IMR-90 (cell line): ENCODE results near the gene TM9SF4. TPM values are rescaled to one million over a fixed set of nuclear protein-coding genes. Genes with fewer than 3 reads are reported as not detected.

ENCODE experiments used
- ATAC-seq: fragments of 200-7000 bp; cut with Tn5 transposase; 2 replicates; pipeline ENCODE4 v1.9.1; 2020; ENCODE audit warnings: low read depth, mild to moderate bottlenecking, moderate library complexity
- BruUV-seq: library from RNA; stranded (reverse); fragments of 400-500 nt; replicated peaks from 2 replicates; lab custom pipeline; 2021; lab: Mats Ljungman, UMichigan
- CTCF ChIA-PET: fragments of 300-600 bp; formaldehyde crosslinking; extraction: SDS; loops from one replicate; lab custom pipeline; 2021; ENCODE audit warnings: antibody characterized with exemption; lab: Yijun Ruan, JAX
- POLR2A ChIA-PET: fragments of 300-600 bp; sonication (Branson Sonifier 250); formaldehyde crosslinking; loops from one replicate; lab custom pipeline; 2022; ENCODE audit warnings: antibody characterized with exemption; ENCODE audit not compliant: unreplicated experiment; lab: Charles Lee
- DNase-seq: peaks from one replicate; pipeline ENCODE4 v3.0.0; 2013
- H2AFZ ChIP-seq: replicated peaks from 2 replicates; pipeline ENCODE3; 2013; ENCODE audit warnings: low read length, mild to moderate bottlenecking; ENCODE audit not compliant: poor library complexity
- H2AK5ac ChIP-seq: 2 replicates; pipeline ENCODE4 v1.6.1; 2013; ENCODE audit warnings: low read depth, low read length, inconsistent platforms
- H2AK9ac ChIP-seq: replicated peaks from 2 replicates; pipeline ENCODE3; 2013; ENCODE audit warnings: mild to moderate bottlenecking, low read depth, low read length, moderate library complexity; ENCODE audit not compliant: poor library complexity
- H2BK120ac ChIP-seq: 2 replicates; pipeline ENCODE4 v1.6.1; 2013; ENCODE audit warnings: low read depth, low read length, inconsistent platforms
- H2BK15ac ChIP-seq: 3 replicates; pipeline ENCODE4 v1.6.1; 2013; ENCODE audit warnings: low read depth, low read length, inconsistent platforms
- H2BK20ac ChIP-seq: 2 replicates; pipeline ENCODE4 v1.6.1; 2013; ENCODE audit warnings: low read depth, mild to moderate bottlenecking, inconsistent platforms, low read length, moderate library complexity
- H2BK5ac ChIP-seq: 2 replicates; pipeline ENCODE4 v1.6.1; 2013; ENCODE audit warnings: mild to moderate bottlenecking, low read depth, low read length, inconsistent platforms; ENCODE audit not compliant: poor library complexity, severe bottlenecking
- H3K14ac ChIP-seq: replicated peaks from 2 replicates; pipeline ENCODE4 v1.6.1; 2013; ENCODE audit warnings: low read depth, low read length, inconsistent platforms
- H3K18ac ChIP-seq: 2 replicates; pipeline ENCODE4 v1.6.1; 2013; ENCODE audit warnings: low read depth, low read length, control low read depth
- H3K23ac ChIP-seq: 2 replicates; pipeline ENCODE4 v1.6.1; 2013; ENCODE audit warnings: low read depth, low read length, inconsistent platforms
- H3K27ac ChIP-seq: 2 replicates; pipeline ENCODE4 v1.5.1; 2013; ENCODE audit warnings: mild to moderate bottlenecking, control low read depth, low read length; ENCODE audit not compliant: insufficient read depth
- H3K27me3 ChIP-seq: 2 replicates; pipeline ENCODE4 v1.6.1; 2013; ENCODE audit warnings: low read length; ENCODE audit not compliant: control insufficient read depth, insufficient read depth
- H3K36me3 ChIP-seq: 2 replicates; pipeline ENCODE4 v1.6.1; 2013; ENCODE audit warnings: low read length, mixed read lengths; ENCODE audit not compliant: control insufficient read depth, insufficient read depth
- H3K4ac ChIP-seq: 2 replicates; pipeline ENCODE4 v1.6.1; 2013; ENCODE audit warnings: low read depth, low read length, inconsistent platforms
- H3K4me1 ChIP-seq: 2 replicates; pipeline ENCODE4 v1.6.1; 2013; ENCODE audit warnings: low read length, mixed read lengths; ENCODE audit not compliant: control insufficient read depth, insufficient read depth
- H3K4me2 ChIP-seq: 2 replicates; pipeline ENCODE4 v1.6.1; 2013; ENCODE audit warnings: low read depth, mild to moderate bottlenecking, control low read depth, low read length, moderate library complexity
- H3K4me3 ChIP-seq: 2 replicates; pipeline ENCODE4 v1.5.1; 2013; ENCODE audit warnings: low read depth, mild to moderate bottlenecking, control low read depth, low read length, moderate library complexity; ENCODE audit not compliant: insufficient read depth
- H3K56ac ChIP-seq: 2 replicates; pipeline ENCODE4 v1.6.1; 2013; ENCODE audit warnings: low read length, inconsistent platforms; ENCODE audit not compliant: insufficient read depth; ENCODE audit errors: extremely low read depth
- H3K79me1 ChIP-seq, 2 experiments: 2 replicates each; pipeline ENCODE4 v1.6.1; 2013; ENCODE audit warnings: low read length in 2 of 2, inconsistent platforms in 1 of 2, low read depth in 1 of 2
- H3K9ac ChIP-seq: 2 replicates; pipeline ENCODE4 v1.6.1; 2013; ENCODE audit warnings: low read depth, low read length, control low read depth
- H3K9me1 ChIP-seq: 2 replicates; pipeline ENCODE4 v1.6.1; 2013; ENCODE audit warnings: low read length, inconsistent platforms; ENCODE audit not compliant: insufficient read depth
- H3K9me3 ChIP-seq: 2 replicates; pipeline ENCODE4 v1.6.1; 2013; ENCODE audit warnings: low read length; ENCODE audit not compliant: control insufficient read depth, insufficient read depth
- H4K20me1 ChIP-seq: 2 replicates; pipeline ENCODE4 v1.6.1; 2013; ENCODE audit warnings: low read length, inconsistent platforms; ENCODE audit not compliant: insufficient read depth
- H4K5ac ChIP-seq: 2 replicates; pipeline ENCODE4 v1.6.1; 2013; ENCODE audit warnings: mild to moderate bottlenecking, low read depth, low read length, control low read depth
- H4K8ac ChIP-seq, 2 experiments: 2 replicates each; pipeline ENCODE4 v1.6.1; 2013; ENCODE audit warnings: low read depth in 2 of 2, low read length in 2 of 2, control low read depth in 1 of 2, inconsistent platforms in 1 of 2
- H4K91ac ChIP-seq: 2 replicates; pipeline ENCODE4 v1.6.1; 2013; ENCODE audit warnings: low read depth, low read length, inconsistent platforms; ENCODE audit not compliant: insufficient read depth
- CTCF ChIP-seq: conservative IDR thresholded peaks from 2 replicates; pipeline ENCODE4 v1.5.1; 2012; ENCODE audit warnings: mild to moderate bottlenecking, low read depth, low read length, improper control_type of control experiment
- FOS ChIP-seq: fragments of 150-350 bp; IDR thresholded peaks from 2 replicates; pipeline ENCODE4 v1.6.1; 2016; ENCODE audit warnings: low read depth, low read length
- MAFK ChIP-seq: IDR thresholded peaks from 2 replicates; pipeline ENCODE4 v1.6.1; 2012; ENCODE audit warnings: low read depth, low read length, improper control_type of control experiment
- POLR2A ChIP-seq: IDR thresholded peaks from 2 replicates; pipeline ENCODE4 v1.6.1; 2012; ENCODE audit warnings: mild to moderate bottlenecking, low read depth, low read length
- RAD21 ChIP-seq: IDR thresholded peaks from 2 replicates; pipeline ENCODE4 v1.6.1; 2012; ENCODE audit warnings: low read length, improper control_type of control experiment
- WGBS, 2 experiments: methylation state at CpG; one replicate each; pipeline versions ENCODE4 v1.1.5 to v1.1.7; 2013; ENCODE audit warnings: missing lambda C conversion rate in 2 of 2; ENCODE audit not compliant: insufficient read length in 1 of 2; ENCODE audit errors: extremely low coverage in 2 of 2; 5-methylcytosine and 5-hydroxymethylcytosine counted together
- dilution Hi-C: fragments of 300-500 bp; cut with HindIII; formaldehyde crosslinking; loops from one replicate; pipeline ENCODE4 v1.14.3; 2018; ENCODE audit warnings: low sequenced_read_pairs; ENCODE audit not compliant: unreplicated experiment
- in situ Hi-C: fragments of 300-500 bp; cut with MboI; formaldehyde crosslinking; loops from 3 replicates; pipeline ENCODE4 v1.14.3; 2019; ENCODE audit warnings: low sequenced_read_pairs, inconsistent platforms, mixed read lengths
- intact Hi-C: fragments of 100-400 bp; cut with micrococcal nuclease; formaldehyde crosslinking; loops from 2 replicates; pipeline ENCODE4 v1.10.0; 2022
- polyA plus RNA-seq, 3 experiments: library from polyadenylated mRNA; depleted of rRNA; stranded (reverse); fragments of >200 nt; gene quantifications; 2 replicates each; pipeline ENCODE4 v1.2.3, GENCODE V29; 2012; ENCODE audit warnings: low replicate concordance in 1 of 3
- total RNA-seq: library from RNA; depleted of rRNA; stranded (reverse); fragments of >200 nt; gene quantifications from 2 replicates; pipeline ENCODE4 v1.2.3, GENCODE V29; 2012

Gene TM9SF4
- total and polyA plus RNA-seq, 2 of the 4 experiments (the other 2 are of a cell fraction), result 35.3 to 59.1 TPM

- H3K18ac ChIP-seq, result no peak overlapping the region
- H3K56ac ChIP-seq, result no peak overlapping the region
- H2AFZ ChIP-seq, result no peak overlapping the region
- H3K23ac ChIP-seq, result no peak overlapping the region
- H3K27me3 ChIP-seq, result no peaks in the 10 kb centered on the region
- H4K20me1 ChIP-seq, result peaks cover 49% of the 10 kb centered on the region
- TF ChIP-seq FOS (no peak), MAFK (no peak), CTCF (no peak), RAD21 (no peak), POLR2A (no peak)
- H3K4ac ChIP-seq, result no peak overlapping the region
- peaks cover 28 to 54% of the 10 kb centered on the region in 2 experiments for H3K79me1 ChIP-seq
- no peak overlapping the region for H2AK5ac ChIP-seq
- ATAC-seq, result no peak
- CTCF ChIA-PET, result no interaction called here
- H3K27ac ChIP-seq, result no peak overlapping the region
- in situ Hi-C loops (no loop called here), dilution Hi-C loops (no loop called here), intact Hi-C loops (no loop called here)
- no peak overlapping the region for H4K5ac ChIP-seq
- BruUV-seq, result no TSS peak
- no peaks in the 10 kb centered on the region for H3K36me3 ChIP-seq
- H2BK15ac ChIP-seq, result no peak overlapping the region
- no peaks in the 10 kb centered on the region for H3K9me3 ChIP-seq
- no peak overlapping the region for H4K91ac ChIP-seq
- no peak overlapping the region for H4K8ac ChIP-seq
- no peak overlapping the region for H2BK120ac ChIP-seq
- POLR2A ChIA-PET, result no interaction called here
- no peak for DNase-seq
- no peak overlapping the region for H3K14ac ChIP-seq
- peaks cover 6% of the 10 kb centered on the region; the same call in 1 of the 2 replicates for H3K9me1 ChIP-seq
- no peak overlapping the region for H3K4me3 ChIP-seq
- H3K4me2 ChIP-seq, result no peak overlapping the region
- H2AK9ac ChIP-seq, result no peak overlapping the region
- no peak overlapping the region for H2BK5ac ChIP-seq
- no peaks in the 10 kb centered on the region for H3K4me1 ChIP-seq
- no peak overlapping the region for H3K9ac ChIP-seq
- H2BK20ac ChIP-seq, result no peak overlapping the region
- WGBS, 2 experiments, result no CpG with 5 or more reads among the region's 4 CpGs
Observed at GRCh38 chr20:32123088-32123487, 13.6 kb downstream of the TM9SF4 start.
